Right hindlimb (tissue), 1 donor: Measurements from ENCODE around the gene SMPD2.
A peak's percentile ranks its signal among the peaks of the same experiment; 100 is the strongest.

Experiments
- DNase-seq: peaks from one replicate; pipeline ENCODE4 v3.0.0-alpha.2; 2018

SMPD2 gene

GRCh38 chr6:109440331-109441068 lies at the start of gene SMPD2, which contains the start of gene PPIL6:
Gene SMPD2 (plus strand): TSS chr6:109440724. CDS start chr6:109441122, 398 bp downstream.
Gene PPIL6 (minus strand): TSS chr6:109440628. CDS start chr6:109440590, 38 bp downstream.
- DNase-seq = peak; percentile 96

- no peak for DNase-seq
These were observed 47.2 kb upstream of the SMPD2 start for GRCh38 chr6:109393157-109393885.

- no peak for DNase-seq
These were observed 46.6 kb upstream of the SMPD2 start for GRCh38 chr6:109393886-109394281.

DNA sequence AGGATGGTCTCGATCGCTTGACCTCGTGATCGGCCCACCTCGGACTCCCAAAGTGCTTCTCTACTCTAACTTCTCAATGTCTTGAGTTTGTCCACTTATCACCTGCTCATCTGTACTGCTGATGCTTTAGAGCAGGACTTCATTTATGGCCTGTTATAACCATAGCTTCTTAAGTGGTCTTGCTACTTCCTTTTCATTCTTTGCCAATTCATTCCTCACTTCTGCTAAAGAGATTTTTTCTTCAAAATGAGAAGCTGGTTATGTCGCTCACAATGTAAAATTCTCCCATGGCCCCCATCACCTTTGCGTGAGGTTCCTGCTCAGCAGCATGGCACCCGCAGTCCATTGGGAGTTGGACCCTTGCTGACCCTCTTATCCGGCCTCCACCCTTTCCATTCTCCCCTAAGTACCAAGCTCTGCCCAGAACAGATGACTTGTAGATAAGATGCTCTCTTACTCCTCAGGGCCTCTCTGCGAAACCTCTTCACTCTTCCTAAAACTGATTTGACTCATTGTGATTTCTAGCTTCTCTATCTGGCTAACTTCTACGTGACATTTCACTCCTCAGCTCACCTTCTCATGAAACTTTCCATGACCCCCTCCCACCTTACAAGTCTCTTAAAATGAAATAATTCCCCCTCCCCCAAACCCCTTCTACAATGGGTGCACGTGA lies 44.3 kb upstream of the SMPD2 start:
- DNase-seq = no peak

DNA sequence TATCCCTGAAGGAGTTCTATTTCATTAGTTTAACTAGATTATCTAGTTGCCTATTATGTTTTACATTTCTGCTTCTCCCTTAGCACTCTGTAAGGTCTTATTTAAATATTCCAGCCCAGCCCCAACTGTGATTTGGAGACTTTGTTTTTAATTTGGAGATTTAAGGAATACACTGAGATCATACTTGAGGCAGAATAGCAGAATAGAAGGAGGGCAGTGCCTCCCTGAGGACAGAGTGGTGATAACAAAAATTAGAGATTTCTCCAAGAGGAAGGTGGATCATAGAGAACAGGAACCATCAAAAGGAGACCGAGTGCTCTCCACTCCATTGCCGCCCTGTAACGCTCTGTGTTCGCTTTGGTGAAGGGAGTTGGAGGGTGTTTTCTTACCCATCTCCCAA lies 43.5 kb upstream of the SMPD2 start:
- no peak for DNase-seq

DNA sequence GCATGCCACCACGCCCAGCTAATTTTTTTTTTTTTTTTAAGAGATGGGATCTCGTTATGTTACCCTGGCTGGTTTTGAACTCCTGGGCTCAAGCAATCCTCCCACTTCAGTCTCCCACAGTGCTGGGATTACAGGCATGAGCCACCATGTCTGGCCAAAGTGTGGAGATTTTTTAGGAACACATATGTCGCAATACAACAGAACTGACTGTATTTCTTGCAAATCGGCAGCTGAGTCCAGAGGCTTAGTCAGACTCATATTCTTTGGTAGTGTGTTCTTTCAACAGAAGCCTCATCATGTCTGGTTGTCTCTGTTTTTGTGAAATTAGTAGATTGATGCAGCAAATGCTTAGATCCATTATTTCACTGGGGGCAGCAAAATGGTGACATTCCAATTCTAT lies 34.3 kb upstream of the SMPD2 start:
- no peak for DNase-seq

DNA sequence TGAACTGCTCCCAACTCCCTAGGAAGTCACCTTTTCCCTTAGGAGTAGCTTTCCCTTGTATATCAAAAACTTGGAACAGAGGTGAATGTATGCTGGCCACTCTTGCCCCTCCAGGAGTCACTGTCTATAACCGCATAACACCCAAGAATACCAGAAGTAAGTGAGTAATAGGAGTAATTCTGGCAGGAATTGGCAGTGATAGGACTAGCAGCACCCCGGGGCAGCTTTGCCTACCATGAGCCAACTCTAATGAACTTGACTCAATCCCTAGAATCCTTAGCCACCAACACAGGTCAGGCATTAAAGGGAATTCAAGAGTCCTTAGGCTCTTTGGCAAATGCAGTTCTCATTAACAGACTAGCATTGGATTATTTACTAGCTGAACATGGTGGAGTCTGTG lies 29.5 kb upstream of the SMPD2 start:
- no peak for DNase-seq

DNA sequence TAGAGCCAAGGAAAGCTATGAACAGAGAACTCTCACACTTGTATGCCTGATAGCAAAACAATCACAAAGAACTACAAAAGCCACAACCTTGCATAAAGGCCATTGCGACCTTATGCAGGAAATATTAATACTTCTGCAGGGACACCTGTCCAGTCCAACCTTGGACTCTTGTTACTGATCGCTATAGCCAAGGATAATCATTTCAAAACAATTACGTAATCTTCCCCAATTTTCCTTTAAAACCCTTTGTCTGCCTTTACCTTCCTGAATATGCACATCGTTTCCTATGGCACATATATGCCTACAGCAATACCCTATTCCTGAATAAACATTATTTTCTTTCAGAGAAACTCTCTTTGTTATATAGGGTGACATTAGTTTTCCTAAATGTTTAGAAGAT lies 22.9 kb upstream of the SMPD2 start:
- no peak for DNase-seq

- DNase-seq = no peak
These were observed 19.8 kb upstream of the SMPD2 start for GRCh38 chr6:109420751-109421150.

- no peak for DNase-seq
These were observed 19.3 kb upstream of the SMPD2 start for GRCh38 chr6:109421184-109421583.

DNA sequence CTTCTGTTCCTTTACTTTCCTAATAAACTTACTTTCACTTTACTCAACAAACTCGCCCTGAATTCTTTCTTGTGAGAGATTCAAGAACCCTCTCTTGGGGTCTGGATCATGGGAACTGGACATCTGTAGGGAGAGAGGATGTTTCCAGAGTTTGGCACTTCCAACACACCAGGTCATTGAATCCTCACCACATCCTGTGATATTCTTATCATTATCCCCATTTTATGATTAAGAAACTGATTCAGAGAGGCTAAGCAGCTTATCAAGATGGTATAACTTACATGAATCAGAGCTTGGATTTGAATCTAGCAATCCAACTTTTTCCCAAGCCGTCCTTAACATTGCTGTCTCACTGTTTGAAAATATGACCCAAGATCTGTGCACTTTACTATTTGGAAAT lies 15.6 kb upstream of the SMPD2 start:
- DNase-seq = no peak

GRCh38 chr6:109428889-109429477 lies 11.5 kb upstream of the SMPD2 start:
- DNase-seq = peak; percentile 68

DNA sequence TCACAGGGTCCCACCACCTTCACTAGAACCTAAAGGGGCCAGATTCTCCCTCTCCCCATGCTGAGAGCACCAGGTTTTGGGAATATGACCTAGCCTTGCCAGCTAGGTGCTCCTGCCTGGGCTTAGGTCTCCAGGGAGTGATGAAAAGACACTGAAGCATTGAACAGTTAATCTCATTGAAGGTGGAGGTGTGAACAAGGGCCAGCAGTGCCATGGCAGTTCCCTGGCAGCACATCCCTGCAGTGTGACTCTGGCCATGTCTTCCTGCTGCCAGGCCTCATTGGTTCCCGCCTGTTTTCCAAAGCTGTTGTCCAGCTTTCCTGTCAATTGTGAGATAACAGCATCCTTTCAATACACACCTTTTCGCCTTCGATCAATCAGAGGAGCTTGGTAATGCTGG lies 11.0 kb upstream of the SMPD2 start:
- no peak for DNase-seq

DNA sequence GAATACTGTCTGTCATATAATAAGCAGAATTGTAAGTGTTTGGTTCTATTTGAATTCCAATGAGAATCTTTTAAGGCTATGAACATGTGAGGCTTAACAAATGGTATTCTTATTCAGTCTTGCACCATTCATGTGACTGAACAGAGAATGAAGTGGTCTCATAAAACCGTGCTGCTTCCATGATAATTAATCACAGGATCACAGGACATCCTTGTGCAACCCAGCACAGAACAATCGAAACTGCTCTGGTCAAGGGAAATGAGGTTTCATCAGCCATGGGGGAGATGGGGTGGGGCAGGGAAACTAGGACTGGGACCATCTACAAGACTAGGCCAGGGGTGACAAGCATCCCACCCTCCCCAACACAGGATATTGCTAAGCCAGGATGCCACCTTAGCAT lies 6.1 kb upstream of the SMPD2 start:
- no peak for DNase-seq

DNA sequence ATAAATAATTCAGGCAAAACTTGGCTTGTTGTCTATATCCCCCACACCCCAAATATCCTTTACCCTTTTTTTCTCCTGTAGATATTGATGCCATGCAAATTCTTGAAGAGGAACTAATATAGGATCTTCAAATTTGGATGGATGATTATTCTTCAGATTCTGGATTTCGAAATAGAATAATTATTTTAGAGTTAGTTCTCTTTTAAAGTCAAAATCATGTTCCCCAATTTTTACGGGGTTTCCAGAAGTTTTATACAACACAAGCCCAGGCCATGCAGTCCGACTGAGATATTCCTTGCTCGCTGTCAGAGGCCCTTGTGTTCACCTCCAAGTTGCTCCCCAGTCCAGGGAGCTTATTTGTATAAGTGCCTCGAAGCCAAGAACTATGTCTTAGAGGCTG lies 4.5 kb upstream of the SMPD2 start:
- DNase-seq = no peak

DNA sequence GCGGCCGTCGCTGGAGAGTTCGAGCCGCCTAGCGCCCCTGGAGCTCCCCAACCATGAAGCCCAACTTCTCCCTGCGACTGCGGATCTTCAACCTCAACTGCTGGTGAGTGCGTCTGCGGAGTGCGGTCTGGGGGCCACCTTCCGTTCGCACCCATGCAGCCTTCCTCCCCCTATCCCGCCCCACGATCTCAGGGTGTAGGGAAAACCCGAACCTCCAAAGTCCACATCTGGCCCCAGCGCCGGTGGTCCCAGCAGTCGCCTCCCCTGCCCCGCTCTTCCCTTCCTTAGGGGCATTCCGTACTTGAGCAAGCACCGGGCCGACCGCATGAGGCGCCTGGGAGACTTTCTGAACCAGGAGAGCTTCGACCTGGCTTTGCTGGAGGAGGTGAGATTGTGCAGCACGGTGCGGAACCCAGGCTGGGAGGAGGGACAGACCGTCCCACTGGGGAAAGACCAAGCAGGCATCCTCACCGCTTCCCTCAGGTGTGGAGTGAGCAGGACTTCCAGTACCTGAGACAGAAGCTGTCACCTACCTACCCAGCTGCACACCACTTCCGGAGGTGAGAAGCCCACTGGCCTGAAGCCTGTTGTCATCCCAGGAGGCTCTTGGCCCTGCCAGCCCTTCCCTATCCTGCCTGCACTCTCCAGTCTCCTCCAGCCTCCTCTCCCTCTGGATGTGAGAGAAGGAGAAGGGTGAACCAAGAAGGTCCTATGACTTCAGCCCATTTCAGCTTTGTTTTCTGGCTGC lies 719 bp downstream of the SMPD2 start:
- peak; percentile 66 for DNase-seq

DNA sequence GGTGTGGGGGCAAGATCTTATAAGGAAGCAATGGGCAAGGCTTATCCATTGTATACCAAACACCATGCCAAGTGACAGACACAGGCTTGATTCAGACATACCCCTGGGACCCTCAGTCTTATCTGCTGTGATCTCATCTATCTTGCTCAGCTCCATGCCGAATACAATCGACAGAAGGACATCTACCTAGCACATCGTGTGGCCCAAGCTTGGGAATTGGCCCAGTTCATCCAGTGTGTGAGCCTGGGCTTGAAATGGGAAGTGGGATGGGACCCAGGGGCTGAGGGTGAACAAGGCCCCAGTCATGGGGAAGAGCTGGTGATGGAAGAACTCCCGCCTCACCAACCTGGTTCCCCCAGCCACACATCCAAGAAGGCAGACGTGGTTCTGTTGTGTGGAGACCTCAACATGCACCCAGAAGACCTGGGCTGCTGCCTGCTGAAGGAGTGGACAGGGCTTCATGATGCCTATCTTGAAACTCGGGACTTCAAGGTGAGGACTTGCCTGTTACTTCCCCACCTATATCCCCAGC lies 1.9 kb downstream of the SMPD2 start:
- DNase-seq = no peak

DNA sequence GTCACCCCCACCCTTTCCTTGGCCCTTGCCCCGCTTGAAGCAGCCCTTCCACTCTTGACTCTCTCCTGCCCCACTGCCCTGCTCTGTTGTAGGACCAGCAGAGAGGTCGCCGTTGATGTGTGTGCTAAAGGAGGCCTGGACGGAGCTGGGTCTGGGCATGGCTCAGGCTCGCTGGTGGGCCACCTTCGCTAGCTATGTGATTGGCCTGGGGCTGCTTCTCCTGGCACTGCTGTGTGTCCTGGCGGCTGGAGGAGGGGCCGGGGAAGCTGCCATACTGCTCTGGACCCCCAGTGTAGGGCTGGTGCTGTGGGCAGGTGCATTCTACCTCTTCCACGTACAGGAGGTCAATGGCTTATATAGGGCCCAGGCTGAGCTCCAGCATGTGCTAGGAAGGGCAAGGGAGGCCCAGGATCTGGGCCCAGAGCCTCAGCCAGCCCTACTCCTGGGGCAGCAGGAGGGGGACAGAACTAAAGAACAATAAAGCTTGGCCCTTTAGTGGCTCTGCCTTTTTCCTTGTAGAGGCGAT lies 3.0 kb downstream of the SMPD2 start:
- DNase-seq = no peak

DNA sequence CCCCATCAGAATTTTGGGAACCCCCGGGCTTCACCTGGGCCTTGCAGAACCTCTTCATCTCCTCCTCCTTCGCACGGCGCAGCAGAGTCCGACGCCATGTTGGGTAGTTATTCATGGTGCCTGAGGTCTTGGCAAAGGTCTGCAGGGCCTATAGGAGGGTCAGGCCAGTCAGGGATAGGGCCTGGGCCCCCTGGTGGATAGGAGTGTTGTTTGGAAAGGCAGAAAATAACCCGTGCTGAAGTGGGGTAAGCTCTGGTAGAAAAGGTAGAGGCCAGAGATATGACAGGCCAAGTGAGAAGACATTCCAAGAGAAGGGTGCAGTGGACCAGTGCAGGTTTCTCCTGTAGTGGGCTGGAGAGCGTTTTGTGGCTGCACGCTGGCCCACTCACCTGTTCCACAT lies 4.9 kb downstream of the SMPD2 start:
- no peak for DNase-seq

DNA sequence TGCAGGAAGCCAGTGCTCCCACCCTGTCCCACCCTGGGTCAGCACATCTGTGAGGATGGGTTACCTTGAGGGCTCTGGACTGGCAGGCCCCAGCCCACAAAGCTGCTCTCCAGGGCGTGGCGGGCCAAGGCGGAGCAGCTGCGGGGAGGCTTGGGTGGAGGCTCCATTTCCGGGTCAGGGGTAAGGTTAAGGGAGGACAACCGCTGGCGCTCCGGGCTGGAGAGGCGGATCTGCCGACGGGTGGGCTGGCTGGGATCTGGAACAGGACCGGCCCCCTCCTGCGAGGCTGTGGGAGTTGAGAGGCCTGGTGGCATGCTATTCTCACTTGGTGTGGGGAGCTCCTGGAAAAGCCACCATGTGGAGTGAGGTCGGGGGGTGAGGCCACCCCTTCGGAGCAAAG lies 5.5 kb downstream of the SMPD2 start:
- no peak for DNase-seq

DNA sequence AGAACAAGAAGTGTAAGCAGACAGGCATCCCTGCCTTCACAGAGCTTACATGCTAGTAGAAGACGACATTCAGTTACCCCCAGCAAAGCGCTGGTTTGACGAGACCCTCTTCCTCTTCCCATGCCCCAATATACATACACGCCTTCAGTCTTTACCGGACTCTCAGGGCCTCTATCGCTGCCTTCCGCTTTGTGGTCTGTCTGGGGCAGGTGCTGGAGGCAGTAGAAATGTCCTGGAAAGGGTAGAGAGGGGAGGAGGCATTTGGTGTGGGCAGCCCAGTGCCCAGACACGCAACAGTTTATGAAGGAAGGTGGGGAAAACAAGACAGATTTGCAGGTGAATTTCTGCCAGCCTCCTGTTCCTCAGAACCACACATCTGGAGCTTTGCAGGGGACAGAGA lies 6.0 kb downstream of the SMPD2 start:
- DNase-seq = no peak

GRCh38 chr6:109447087-109447486 lies 6.6 kb downstream of the SMPD2 start:
- no peak for DNase-seq
